WTC11 (cell line): ENCODE data around the gene LRFN2. TPM values are rescaled to one million over a fixed set of nuclear protein-coding genes. Genes with fewer than 3 reads are reported as not detected.

Experiments
- ATAC-seq: fragments of 200-7000 bp; cut with Tn5 transposase; 2 replicates; pipeline ENCODE4 v1.10.0; 2021; ENCODE audit warnings: mild to moderate bottlenecking, moderate library complexity
- CTCF ChIA-PET: fragments of 300-600 bp; sonication (Branson Sonifier 250); formaldehyde crosslinking; loops from one replicate; lab custom pipeline; 2021; ENCODE audit warnings: antibody characterized with exemption; lab: Charles Lee
- POLR2A ChIA-PET: fragments of 350-600 bp; sonication (Branson Sonifier 250); formaldehyde crosslinking; loops from one replicate; lab custom pipeline; 2021; ENCODE audit warnings: antibody characterized with exemption; lab: Charles Lee
- DNase-seq: peaks from one replicate; pipeline ENCODE4 v3.0.0; 2021; ENCODE audit warnings: low spot score
- H3K27ac Mint-ChIP-seq: 2 replicates; pipeline ENCODE4 v1.8.0; 2021; ENCODE audit warnings: mixed read lengths
- H3K27me3 Mint-ChIP-seq: 2 replicates; pipeline ENCODE4 v1.8.0; 2021; ENCODE audit warnings: low read depth, mild to moderate bottlenecking, moderate library complexity, mixed read lengths
- H3K36me3 Mint-ChIP-seq: 2 replicates; pipeline ENCODE4 v1.8.0; 2021; ENCODE audit warnings: mixed read lengths
- H3K4me1 Mint-ChIP-seq: 2 replicates; pipeline ENCODE4 v1.8.0; 2022; ENCODE audit warnings: mixed read lengths
- H3K4me3 Mint-ChIP-seq: 2 replicates; pipeline ENCODE4 v1.8.0; 2021; ENCODE audit warnings: mild to moderate bottlenecking, moderate library complexity, mixed read lengths
- H3K9me3 Mint-ChIP-seq: 2 replicates; pipeline ENCODE4 v1.8.0; 2021; ENCODE audit warnings: mixed read lengths
- ATF1 ChIP-seq: sonication (generic); formaldehyde crosslinking; IDR thresholded peaks from 2 replicates; pipeline ENCODE4 v1.8.1; 2023; ENCODE audit warnings: mild to moderate bottlenecking, moderate library complexity, missing genetic modification reagents
- CBFB ChIP-seq: sonication (generic); formaldehyde crosslinking; IDR thresholded peaks from 2 replicates; pipeline ENCODE4 v1.8.1; 2022; ENCODE audit warnings: mild to moderate bottlenecking, low read depth, missing genetic modification reagents
- CDX4 ChIP-seq: fragments of 250-450 bp; sonication (Bioruptor Pico); IDR thresholded peaks from 2 replicates; pipeline ENCODE4 v1.9.0; 2021; ENCODE audit warnings: moderate library complexity, mild to moderate bottlenecking, inconsistent platforms, borderline replicate concordance
- E2F5 ChIP-seq: sonication (generic); formaldehyde crosslinking; IDR thresholded peaks from 2 replicates; pipeline ENCODE4 v1.8.1; 2022; ENCODE audit warnings: mild to moderate bottlenecking, moderate library complexity, missing genetic modification reagents
- ETV6 ChIP-seq: sonication (generic); formaldehyde crosslinking; IDR thresholded peaks from 2 replicates; pipeline ENCODE4 v1.8.1; 2022; ENCODE audit warnings: mild to moderate bottlenecking, missing genetic modification reagents
- GABPB1 ChIP-seq: sonication (generic); formaldehyde crosslinking; IDR thresholded peaks from 2 replicates; pipeline ENCODE4 v1.8.1; 2023; ENCODE audit warnings: mild to moderate bottlenecking, missing genetic modification reagents
- KAT7 ChIP-seq: sonication (generic); formaldehyde crosslinking; IDR thresholded peaks from 2 replicates; pipeline ENCODE4 v1.8.1; 2023; ENCODE audit warnings: missing genetic modification reagents, mild to moderate bottlenecking, borderline replicate concordance
- MYBL2 ChIP-seq: sonication (generic); formaldehyde crosslinking; IDR thresholded peaks from 2 replicates; pipeline ENCODE4 v1.8.1; 2023; ENCODE audit warnings: mild to moderate bottlenecking, moderate library complexity, missing genetic modification reagents
- NR2C2 ChIP-seq: sonication (generic); formaldehyde crosslinking; IDR thresholded peaks from 2 replicates; pipeline ENCODE4 v1.8.0; 2022; ENCODE audit warnings: mild to moderate bottlenecking, missing genetic modification reagents
- PREB ChIP-seq: sonication (generic); formaldehyde crosslinking; IDR thresholded peaks from 2 replicates; pipeline ENCODE4 v1.8.1; 2022; ENCODE audit warnings: mild to moderate bottlenecking, missing genetic modification reagents, moderate library complexity, borderline replicate concordance
- PRRX2 ChIP-seq: fragments of 250-450 bp; sonication (Bioruptor Pico); IDR thresholded peaks from 2 replicates; pipeline ENCODE4 v1.8.0; 2021; ENCODE audit warnings: mild to moderate bottlenecking
- RELA ChIP-seq: sonication (generic); formaldehyde crosslinking; IDR thresholded peaks from 2 replicates; pipeline ENCODE4 v1.8.1; 2022; ENCODE audit warnings: missing genetic modification reagents, mild to moderate bottlenecking, borderline replicate concordance
- SP1 ChIP-seq: sonication (generic); formaldehyde crosslinking; conservative IDR thresholded peaks from 2 replicates; pipeline ENCODE4 v1.8.1; 2022; ENCODE audit warnings: missing genetic modification reagents
- ZBTB21 ChIP-seq: sonication (generic); formaldehyde crosslinking; IDR thresholded peaks from 2 replicates; pipeline ENCODE4 v1.8.1; 2023; ENCODE audit warnings: mild to moderate bottlenecking, missing genetic modification reagents, borderline replicate concordance
- ZMAT4 ChIP-seq: fragments of 250-450 bp; sonication (Bioruptor Pico); IDR thresholded peaks from 2 replicates; pipeline ENCODE4 v1.9.0; 2021; ENCODE audit warnings: mild to moderate bottlenecking
- ZNF138 ChIP-seq: sonication (generic); formaldehyde crosslinking; conservative IDR thresholded peaks from 2 replicates; pipeline ENCODE4 v1.8.1; 2022; ENCODE audit warnings: mild to moderate bottlenecking, moderate library complexity, missing genetic modification reagents
- ZNF396 ChIP-seq: fragments of 250-450 bp; sonication (Bioruptor Pico); IDR thresholded peaks from 2 replicates; pipeline ENCODE4 v1.8.0; 2021; ENCODE audit warnings: mild to moderate bottlenecking, moderate library complexity, borderline replicate concordance
- total RNA-seq: library from RNA; stranded (reverse); gene quantifications from 3 replicates; pipeline ENCODE4 v1.2.3, GENCODE V29; 2021
- TF ChIP-seq, protein P1 (sequence below): sonication (generic); formaldehyde crosslinking; IDR thresholded peaks from 2 replicates; pipeline ENCODE4 v1.8.1; 2023; ENCODE audit warnings: mild to moderate bottlenecking, missing genetic modification reagents
- TF ChIP-seq, protein P2 (sequence below): sonication (generic); formaldehyde crosslinking; IDR thresholded peaks from 2 replicates; pipeline ENCODE4 v1.8.0; 2022; ENCODE audit warnings: mild to moderate bottlenecking, missing genetic modification reagents
- TF ChIP-seq, protein P3 (sequence below): sonication (generic); formaldehyde crosslinking; IDR thresholded peaks from 2 replicates; pipeline ENCODE4 v1.8.0; 2022; ENCODE audit warnings: missing genetic modification reagents

Gene LRFN2
- total RNA-seq, 1 experiment from 2014 or later: 1.6 TPM

GRCh38 chr6:40517654-40518053 lies 69.5 kb downstream of the LRFN2 start:
- H3K27me3 Mint-ChIP-seq: no peaks in the 10 kb centered on the region
- no peaks in the 10 kb centered on the region for H3K9me3 Mint-ChIP-seq
- no peak for ATAC-seq
- peaks cover 17% of the 10 kb centered on the region for H3K4me1 Mint-ChIP-seq
- DNase-seq: no peak
- no peaks in the 10 kb centered on the region for H3K36me3 Mint-ChIP-seq
- CTCF ChIA-PET: no interaction called here
- POLR2A ChIA-PET: no interaction called here
- TF ChIP-seq ZNF396 (no peak), CDX4 (CRISPR knock-in tag) (no peak), SP1 (CRISPR knock-in tag) (no peak), MYBL2 (CRISPR knock-in tag) (no peak), KAT7 (CRISPR knock-in tag) (no peak), RELA (no peak), GABPB1 (CRISPR knock-in tag) (no peak), PREB (CRISPR knock-in tag) (no peak), ATF1 (no peak), ZBTB21 (CRISPR knock-in tag) (no peak), NR2C2 (CRISPR knock-in tag) (no peak), ZMAT4 (CRISPR knock-in tag) (no peak), ZNF138 (CRISPR knock-in tag) (no peak), PRRX2 (no peak)
- TF ChIP-seq, protein P1, sequence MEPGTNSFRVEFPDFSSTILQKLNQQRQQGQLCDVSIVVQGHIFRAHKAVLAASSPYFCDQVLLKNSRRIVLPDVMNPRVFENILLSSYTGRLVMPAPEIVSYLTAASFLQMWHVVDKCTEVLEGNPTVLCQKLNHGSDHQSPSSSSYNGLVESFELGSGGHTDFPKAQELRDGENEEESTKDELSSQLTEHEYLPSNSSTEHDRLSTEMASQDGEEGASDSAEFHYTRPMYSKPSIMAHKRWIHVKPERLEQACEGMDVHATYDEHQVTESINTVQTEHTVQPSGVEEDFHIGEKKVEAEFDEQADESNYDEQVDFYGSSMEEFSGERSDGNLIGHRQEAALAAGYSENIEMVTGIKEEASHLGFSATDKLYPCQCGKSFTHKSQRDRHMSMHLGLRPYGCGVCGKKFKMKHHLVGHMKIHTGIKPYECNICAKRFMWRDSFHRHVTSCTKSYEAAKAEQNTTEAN (CRISPR knock-in tag): no peak
- TF ChIP-seq, protein P2, sequence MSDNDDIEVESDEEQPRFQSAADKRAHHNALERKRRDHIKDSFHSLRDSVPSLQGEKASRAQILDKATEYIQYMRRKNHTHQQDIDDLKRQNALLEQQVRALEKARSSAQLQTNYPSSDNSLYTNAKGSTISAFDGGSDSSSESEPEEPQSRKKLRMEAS: no peak
- TF ChIP-seq, protein P3, sequence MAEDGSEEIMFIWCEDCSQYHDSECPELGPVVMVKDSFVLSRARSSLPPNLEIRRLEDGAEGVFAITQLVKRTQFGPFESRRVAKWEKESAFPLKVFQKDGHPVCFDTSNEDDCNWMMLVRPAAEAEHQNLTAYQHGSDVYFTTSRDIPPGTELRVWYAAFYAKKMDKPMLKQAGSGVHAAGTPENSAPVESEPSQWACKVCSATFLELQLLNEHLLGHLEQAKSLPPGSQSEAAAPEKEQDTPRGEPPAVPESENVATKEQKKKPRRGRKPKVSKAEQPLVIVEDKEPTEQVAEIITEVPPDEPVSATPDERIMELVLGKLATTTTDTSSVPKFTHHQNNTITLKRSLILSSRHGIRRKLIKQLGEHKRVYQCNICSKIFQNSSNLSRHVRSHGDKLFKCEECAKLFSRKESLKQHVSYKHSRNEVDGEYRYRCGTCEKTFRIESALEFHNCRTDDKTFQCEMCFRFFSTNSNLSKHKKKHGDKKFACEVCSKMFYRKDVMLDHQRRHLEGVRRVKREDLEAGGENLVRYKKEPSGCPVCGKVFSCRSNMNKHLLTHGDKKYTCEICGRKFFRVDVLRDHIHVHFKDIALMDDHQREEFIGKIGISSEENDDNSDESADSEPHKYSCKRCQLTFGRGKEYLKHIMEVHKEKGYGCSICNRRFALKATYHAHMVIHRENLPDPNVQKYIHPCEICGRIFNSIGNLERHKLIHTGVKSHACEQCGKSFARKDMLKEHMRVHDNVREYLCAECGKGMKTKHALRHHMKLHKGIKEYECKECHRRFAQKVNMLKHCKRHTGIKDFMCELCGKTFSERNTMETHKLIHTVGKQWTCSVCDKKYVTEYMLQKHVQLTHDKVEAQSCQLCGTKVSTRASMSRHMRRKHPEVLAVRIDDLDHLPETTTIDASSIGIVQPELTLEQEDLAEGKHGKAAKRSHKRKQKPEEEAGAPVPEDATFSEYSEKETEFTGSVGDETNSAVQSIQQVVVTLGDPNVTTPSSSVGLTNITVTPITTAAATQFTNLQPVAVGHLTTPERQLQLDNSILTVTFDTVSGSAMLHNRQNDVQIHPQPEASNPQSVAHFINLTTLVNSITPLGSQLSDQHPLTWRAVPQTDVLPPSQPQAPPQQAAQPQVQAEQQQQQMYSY: no peak
- no peak overlapping the region for H3K4me3 Mint-ChIP-seq
- no peak overlapping the region for H3K27ac Mint-ChIP-seq

DNA sequence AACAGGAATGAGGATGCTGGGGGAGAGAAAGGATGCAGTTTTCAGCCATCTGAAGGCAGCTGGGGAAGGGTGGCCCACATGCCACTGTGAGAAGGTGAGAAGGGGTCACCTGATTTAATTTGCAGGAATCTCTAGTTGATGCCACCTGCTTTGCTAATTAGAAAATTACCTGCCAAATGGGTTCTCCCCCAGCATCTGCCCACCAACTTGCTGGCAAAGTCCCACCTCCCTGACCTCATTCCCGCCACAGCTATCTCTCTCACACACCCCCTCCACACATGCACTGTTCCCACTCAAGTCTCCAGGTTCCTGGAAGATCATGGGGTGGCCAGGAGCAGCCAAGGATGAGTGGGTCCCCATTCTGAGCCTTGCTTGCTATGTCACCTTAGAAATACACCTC lies 70.7 kb downstream of the LRFN2 start:
- no peak overlapping the region for H3K4me3 Mint-ChIP-seq
- H3K27ac Mint-ChIP-seq: no peak overlapping the region
- H3K36me3 Mint-ChIP-seq: no peaks in the 10 kb centered on the region
- ATAC-seq: no peak
- POLR2A ChIA-PET: no interaction called here
- DNase-seq: no peak
- CTCF ChIA-PET: interaction anchor here (1.0 to 1.2 kb wide), 3 partner anchors 21 to 188 kb away, joined by 3 read pairs; no protein-coding TSS in a partner anchor
- no peaks in the 10 kb centered on the region for H3K9me3 Mint-ChIP-seq
- TF ChIP-seq CBFB: no peak
- no peak for TF ChIP-seq ETV6 (CRISPR knock-in tag)
- no peak for TF ChIP-seq E2F5 (CRISPR knock-in tag)
- TF ChIP-seq, all 79 proteins: peak for 0
- Mint-ChIP-seq H3K4me1 (peaks cover 18% of the 10 kb centered on the region), H3K27me3 (no peaks in the 10 kb centered on the region)
